GM12875 (cell line): ENCODE results near the gene COX4I2.

Source experiments
- H3K4me3 ChIP-seq: one replicate; pipeline ENCODE4 v1.5.1; 2011; ENCODE audit warnings: low read depth, low read length, control low read depth
- CTCF ChIP-seq: IDR thresholded peaks from 2 replicates; pipeline ENCODE4 v1.5.1; 2011; ENCODE audit warnings: low read depth, mild to moderate bottlenecking, control low read depth, inconsistent platforms, low read length, moderate library complexity, borderline replicate concordance; ENCODE audit not compliant: insufficient read depth

COX4I2 gene

GRCh38 chr20:31662372-31662854 is 24.7 kb downstream of the COX4I2 start:
- H3K4me3 ChIP-seq = no peak overlapping the region
- TF ChIP-seq CTCF = no peak

- no peak overlapping the region for H3K4me3 ChIP-seq
- TF ChIP-seq CTCF = no peak
Measured at GRCh38 chr20:31663524-31663837, 25.8 kb downstream of the COX4I2 start.

- no peak overlapping the region for H3K4me3 ChIP-seq
Measured at GRCh38 chr20:31663838-31664695, 26.4 kb downstream of the COX4I2 start.

GRCh38 chr20:31664696-31665354 is 27.1 kb downstream of the COX4I2 start:
- TF ChIP-seq CTCF = no peak
- H3K4me3 ChIP-seq = no peak overlapping the region

More at GRCh38 chr20:31663838-31664695, 26.4 kb downstream of the COX4I2 start:
- no peak for TF ChIP-seq CTCF

GRCh38 chr20:31665753-31666152 is 28.0 kb downstream of the COX4I2 start:
- no peak for TF ChIP-seq CTCF

GRCh38 chr20:31666258-31667042 is 28.7 kb downstream of the COX4I2 start:
- H3K4me3 ChIP-seq = no peak overlapping the region
- TF ChIP-seq CTCF = no peak

More at GRCh38 chr20:31665753-31666152, 28.0 kb downstream of the COX4I2 start:
- no peak overlapping the region for H3K4me3 ChIP-seq
